ENCODE results near the gene SAMD15.

SAMD15 gene

GRCh38 chr14:77376771-77377501 is at the start of gene SAMD15, which contains the start of gene TMED8:
Gene SAMD15, plus strand, starts transcription at chr14:77377379. Its CDS starts 40 bp downstream, at chr14:77377419.
Gene TMED8, minus strand, starts transcription at chr14:77377094. Its CDS starts 41 bp downstream, at chr14:77377053.
- no peak for TF ChIP-seq GATA3 (IDR thresholded peaks at IDR 0.05; ENCODE audit: low read depth, low read length)
- no peak for TF ChIP-seq GATA2 (IDR thresholded peaks at IDR 0.05; ENCODE audit: low read depth, low read length)

GRCh38 chr14:77329872-77330271 is 47.3 kb upstream of the SAMD15 start:
- no peak for TF ChIP-seq GATA2 (IDR thresholded peaks at IDR 0.05; ENCODE audit: low read depth, low read length)

- TF ChIP-seq GATA2 (IDR thresholded peaks at IDR 0.05; ENCODE audit: low read depth, low read length) (no peak), GATA3 (IDR thresholded peaks at IDR 0.05; ENCODE audit: low read depth, low read length) (no peak)
These were observed 41.6 kb upstream of the SAMD15 start for GRCh38 chr14:77335576-77335975.

GRCh38 chr14:77337880-77338279 is 39.3 kb upstream of the SAMD15 start:
- no peak for TF ChIP-seq GATA3 (IDR thresholded peaks at IDR 0.05; ENCODE audit: low read depth, low read length)
- no peak for TF ChIP-seq GATA2 (IDR thresholded peaks at IDR 0.05; ENCODE audit: low read depth, low read length)

GRCh38 chr14:77338302-77338701 is 38.9 kb upstream of the SAMD15 start:
- TF ChIP-seq GATA2 (IDR thresholded peaks at IDR 0.05; ENCODE audit: low read depth, low read length), result no peak
- no peak for TF ChIP-seq GATA3 (IDR thresholded peaks at IDR 0.05; ENCODE audit: low read depth, low read length)

- TF ChIP-seq GATA3 (IDR thresholded peaks at IDR 0.05; ENCODE audit: low read depth, low read length), result no peak
- no peak for TF ChIP-seq GATA2 (IDR thresholded peaks at IDR 0.05; ENCODE audit: low read depth, low read length)
These were observed 37.8 kb upstream of the SAMD15 start for GRCh38 chr14:77339407-77339806.

- TF ChIP-seq GATA3 (IDR thresholded peaks at IDR 0.05; ENCODE audit: low read depth, low read length), result no peak
These were observed 36.8 kb upstream of the SAMD15 start for GRCh38 chr14:77340389-77340788.

- TF ChIP-seq GATA3 (IDR thresholded peaks at IDR 0.05; ENCODE audit: low read depth, low read length) (no peak), GATA2 (IDR thresholded peaks at IDR 0.05; ENCODE audit: low read depth, low read length) (no peak)
These were observed 34.3 kb upstream of the SAMD15 start for GRCh38 chr14:77342726-77343397.

GRCh38 chr14:77343662-77344061 is 33.5 kb upstream of the SAMD15 start:
- TF ChIP-seq GATA3 (IDR thresholded peaks at IDR 0.05; ENCODE audit: low read depth, low read length), result no peak
- TF ChIP-seq GATA2 (IDR thresholded peaks at IDR 0.05; ENCODE audit: low read depth, low read length), result no peak

- TF ChIP-seq GATA3 (IDR thresholded peaks at IDR 0.05; ENCODE audit: low read depth, low read length) (no peak), GATA2 (IDR thresholded peaks at IDR 0.05; ENCODE audit: low read depth, low read length) (no peak)
These were observed 32.7 kb upstream of the SAMD15 start for GRCh38 chr14:77344377-77344996.

- no peak for TF ChIP-seq GATA2 (IDR thresholded peaks at IDR 0.05; ENCODE audit: low read depth, low read length)
- no peak for TF ChIP-seq GATA3 (IDR thresholded peaks at IDR 0.05; ENCODE audit: low read depth, low read length)
These were observed 30.7 kb upstream of the SAMD15 start for GRCh38 chr14:77346495-77346894.

GRCh38 chr14:77347751-77348150 is 29.4 kb upstream of the SAMD15 start:
- no peak for TF ChIP-seq GATA2 (IDR thresholded peaks at IDR 0.05; ENCODE audit: low read depth, low read length)

GRCh38 chr14:77353469-77354141 is 23.6 kb upstream of the SAMD15 start:
- TF ChIP-seq GATA3 (IDR thresholded peaks at IDR 0.05; ENCODE audit: low read depth, low read length), result no peak
- no peak for TF ChIP-seq GATA2 (IDR thresholded peaks at IDR 0.05; ENCODE audit: low read depth, low read length)

GRCh38 chr14:77355811-77356210 is 21.4 kb upstream of the SAMD15 start:
- no peak for TF ChIP-seq GATA3 (IDR thresholded peaks at IDR 0.05; ENCODE audit: low read depth, low read length)
- TF ChIP-seq GATA2 (IDR thresholded peaks at IDR 0.05; ENCODE audit: low read depth, low read length), result no peak

Measured in SH-SY5Y (cell line).